ENCODE measurements around the gene PXDC1. TPM values are rescaled to one million over a fixed set of nuclear protein-coding genes. Genes with fewer than 3 reads are reported as not detected.

The PXDC1 gene
- total RNA-seq, 1 experiment from 2014 or later: 6.3 TPM

GRCh38 chr6:3769610-3770009, 18.1 kb upstream of the PXDC1 start:
- no peaks in the 10 kb centered on the region for H4K20me1 ChIP-seq (ENCODE audit: insufficient read depth)
- H3K4me2 ChIP-seq (ENCODE audit: low read length): no peak overlapping the region
- no peaks in the 10 kb centered on the region for H3K9me2 ChIP-seq (ENCODE audit: insufficient read depth)
- H3K79me2 ChIP-seq (ENCODE audit: insufficient read depth, low read length): no peaks in the 10 kb centered on the region
- ATAC-seq (no peak), DNase-seq (ENCODE audit: low read depth, low spot score) (no peak)
- ChIA-PET RAD21 (ENCODE audit: low non-redundant PET in 1 of 2, low total read pairs in 2 of 2, uncharacterized antibody in 2 of 2, unreplicated experiment in 2 of 2) (no interaction called here), POLR2A (no interaction called here), CTCF (no interaction called here)
- H3K4me3 ChIP-seq (replicated peaks in 1 of 2; ENCODE audit: low read depth in 1 of 2, low read length in 2 of 2): no peak overlapping the region
- H3K27ac ChIP-seq (ENCODE audit: low read depth, low read length): no peak overlapping the region
- no peak overlapping the region for H2AFZ ChIP-seq (ENCODE audit: low read depth, low read length, poor library complexity, severe bottlenecking)
- no peaks in the 10 kb centered on the region for H3K4me1 ChIP-seq (ENCODE audit: control insufficient read depth in 1 of 2, insufficient read depth in 2 of 2, low read length in 2 of 2)
- no TSS peak for BruUV-seq (replicated peaks)
- H3K9ac ChIP-seq (ENCODE audit: low read length): no peak overlapping the region
- H3K9me3 ChIP-seq (ENCODE audit: control insufficient read depth in 1 of 2, insufficient read depth in 1 of 2, low read depth in 1 of 2, low read length in 2 of 2): no peaks in the 10 kb centered on the region
- no peak for TF ChIP-seq REST (IDR thresholded peaks at IDR 0.05; ENCODE audit: low read depth)
- TF ChIP-seq JUND (IDR thresholded peaks at IDR 0.05): no peak
- TF ChIP-seq ZBTB33 (IDR thresholded peaks at IDR 0.05; ENCODE audit: extremely low read depth, insufficient replicate concordance, low read length): no peak
- TF ChIP-seq MAX (IDR thresholded peaks at IDR 0.05): no peak
- TF ChIP-seq POLR2AphosphoS5 (IDR thresholded peaks at IDR 0.05; ENCODE audit: low read depth, low read length): no peak
- no peak for TF ChIP-seq ZNF274 (IDR thresholded peaks at IDR 0.05; ENCODE audit: low read depth, low read length)
- no peak for TF ChIP-seq YY1 (IDR thresholded peaks at IDR 0.05; ENCODE audit: extremely low read depth, insufficient replicate concordance, low read depth, low read length)
- TF ChIP-seq SRF (IDR thresholded peaks at IDR 0.05; ENCODE audit: low read depth): no peak
- no peak for TF ChIP-seq EZH2 (IDR thresholded peaks at IDR 0.05)
- TF ChIP-seq ZFX (IDR thresholded peaks at IDR 0.05): no peak
- TF ChIP-seq RAD21 (IDR thresholded peaks at IDR 0.05; ENCODE audit: low read depth): no peak
- no peak for TF ChIP-seq TCF7L2 (IDR thresholded peaks at IDR 0.05; ENCODE audit: borderline replicate concordance, extremely low read depth, insufficient read depth, insufficient read length)
- no peak for TF ChIP-seq CTCF (IDR thresholded peaks at IDR 0.05 in 2 of 3, conservative IDR thresholded peaks at IDR 0.05 in 1 of 3; ENCODE audit: borderline replicate concordance in 1 of 3, insufficient read depth in 1 of 3, low read depth in 2 of 3, low read length in 2 of 3)
- no peak for TF ChIP-seq EZH2phosphoT487 (IDR thresholded peaks at IDR 0.05; ENCODE audit: borderline replicate concordance)
- TF ChIP-seq ELF1 (IDR thresholded peaks at IDR 0.05; ENCODE audit: borderline replicate concordance, low read depth): no peak
- TF ChIP-seq CEBPB (IDR thresholded peaks at IDR 0.05; ENCODE audit: low read depth): no peak
- TF ChIP-seq SP1 (IDR thresholded peaks at IDR 0.05; ENCODE audit: low read depth): no peak
- TF ChIP-seq SIN3A (IDR thresholded peaks at IDR 0.05; ENCODE audit: low read depth): no peak
- TF ChIP-seq ATF3 (IDR thresholded peaks at IDR 0.05): no peak
- TF ChIP-seq POLR2A (IDR thresholded peaks at IDR 0.05; ENCODE audit: borderline replicate concordance, extremely low read depth, insufficient read depth, insufficient read length): no peak
- intact Hi-C loops (cut with micrococcal nuclease): no loop called here
- no peaks in the 10 kb centered on the region for H3K36me3 ChIP-seq (ENCODE audit: control insufficient read depth in 1 of 2, insufficient read depth in 2 of 2, low read length in 2 of 2)
- no peaks in the 10 kb centered on the region for H3K27me3 ChIP-seq (ENCODE audit: insufficient read depth, low read length)
